ENCODE data around the gene UBXN6.

The UBXN6 gene

GRCh38 chr19:4456843-4457653, 546 bp downstream of the UBXN6 start:
- no peak for DNase-seq (ENCODE audit: low read depth)

- no peak for DNase-seq (ENCODE audit: low read depth)
These were observed 1.1 kb downstream of the UBXN6 start for GRCh38 chr19:4456476-4456842.

GRCh38 chr19:4455719-4456475, 1.7 kb downstream of the UBXN6 start:
- DNase-seq (ENCODE audit: low read depth): no peak

- no peak for DNase-seq (ENCODE audit: low read depth)
These were observed 2.6 kb downstream of the UBXN6 start for GRCh38 chr19:4454747-4455718.

- no peak for DNase-seq (ENCODE audit: low read depth)
These were observed 4.1 kb downstream of the UBXN6 start for GRCh38 chr19:4453232-4454179.

GRCh38 chr19:4452230-4452990, 5.2 kb downstream of the UBXN6 start:
- no peak for DNase-seq (ENCODE audit: low read depth)

- DNase-seq (ENCODE audit: low read depth): no peak
These were observed 8.0 kb downstream of the UBXN6 start for GRCh38 chr19:4449639-4450028.

- DNase-seq (ENCODE audit: low read depth): no peak
These were observed 8.5 kb downstream of the UBXN6 start for GRCh38 chr19:4449022-4449638.

- DNase-seq (ENCODE audit: low read depth): no peak
These were observed 9.2 kb downstream of the UBXN6 start for GRCh38 chr19:4448147-4448985.

GRCh38 chr19:4447327-4448146, 10.1 kb downstream of the UBXN6 start:
- no peak for DNase-seq (ENCODE audit: low read depth)

GRCh38 chr19:4446704-4447200, 10.8 kb downstream of the UBXN6 start:
- no peak for DNase-seq (ENCODE audit: low read depth)

- no peak for DNase-seq (ENCODE audit: low read depth)
These were observed 11.5 kb downstream of the UBXN6 start for GRCh38 chr19:4445963-4446703.

GRCh38 chr19:4444765-4445741, 12.5 kb downstream of the UBXN6 start:
- no peak for DNase-seq (ENCODE audit: low read depth)

- no peak for DNase-seq (ENCODE audit: low read depth)
These were observed 13.4 kb downstream of the UBXN6 start for GRCh38 chr19:4443966-4444764.

- DNase-seq (ENCODE audit: low read depth): no peak
These were observed 14.4 kb downstream of the UBXN6 start for GRCh38 chr19:4443188-4443587.
